Body of pancreas (tissue), 4 donors: ENCODE measurements around the gene ITPR2. TPM values are rescaled to one million over a fixed set of nuclear protein-coding genes. Genes with fewer than 3 reads are reported as not detected.

Experiments used
- ATAC-seq: fragments of 150-250 bp; one replicate; pipeline ENCODE4 v1.9.1; 2016
- DNase-seq, 4 donors: peaks; one replicate each; pipeline ENCODE4 v3.0.0-alpha.2; 2019
- H3K27ac ChIP-seq, 4 donors: fragments of 200-600 bp; sonication (generic); 1 replicate in 3 of 4; 2 replicates in 1 of 4; pipeline versions ENCODE4 v1.5.1 to v1.6.1; 2016 to 2019; ENCODE audit warnings: mild to moderate bottlenecking in 1 of 4, mixed read lengths in 1 of 4, moderate library complexity in 1 of 4
- H3K27me3 ChIP-seq, 2 donors: fragments of 200-600 bp; sonication (generic); one replicate each; pipeline ENCODE4 v1.6.0; 2016; ENCODE audit warnings: mild to moderate bottlenecking in 1 of 2
- H3K36me3 ChIP-seq, 2 donors: fragments of 200-600 bp; sonication (generic); replicated peaks in 1 of 2; 2 replicates each; pipeline ENCODE4 v1.5.1; 2016; ENCODE audit warnings: low read depth in 2 of 2; ENCODE audit not compliant: insufficient read depth in 1 of 2
- H3K4me1 ChIP-seq: fragments of 200-600 bp; sonication (generic); one replicate; pipeline ENCODE4 v1.6.0; 2016
- H3K4me3 ChIP-seq, 2 donors: fragments of 200-600 bp; sonication (generic); 1 replicate in 1 of 2; 2 replicates in 1 of 2; pipeline ENCODE4 v1.5.1; 2016 to 2019
- H3K9me3 ChIP-seq, 3 donors: fragments of 200-600 bp; sonication (generic); 1 replicate in 2 of 3; 2 replicates in 1 of 3; pipeline ENCODE4 v1.5.1; 2016
- POLR2A ChIP-seq, 3 donors: fragments of 450-650 bp; IDR thresholded peaks; one replicate each; pipeline ENCODE4 v1.6.1; 2016; ENCODE audit warnings: antibody characterized with exemption in 3 of 3, mild to moderate bottlenecking in 2 of 3
- WGBS, 2 donors: methylation state at CpG; one replicate each; pipeline ENCODE4 v1.1.5; 2017; 5-methylcytosine and 5-hydroxymethylcytosine counted together
- intact Hi-C: fragments of 100-400 bp; cut with DNase I; formaldehyde crosslinking; loops from one replicate; pipeline ENCODE4 v1.15.1; 2023
- total RNA-seq, 2 donors: library from RNA; depleted of rRNA; stranded (reverse); fragments of >200 nt; gene quantifications; one replicate each; pipeline ENCODE4 v1.1.0, GENCODE V29; 2016
- TF ChIP-seq, protein P1 (sequence below), 7 experiments: fragments of 450-650 bp in 4 of 7; fragments of 200-600 bp in 3 of 7; sonication (generic) in 3 of 7; IDR thresholded peaks; one replicate each; pipeline ENCODE4 v1.5.1; 2016 to 2019; ENCODE audit warnings: antibody characterized with exemption in 7 of 7

Gene ITPR2
- total RNA-seq, 2 donors from 2014 or later, result 37.4 to 92.9 TPM

GRCh38 chr12:26384536-26384935, 448.5 kb downstream of the ITPR2 start:
- 86 to 90% methylated on average over 1 of the region's 1 CpG for WGBS, 2 donors

GRCh38 chr12:26383041-26383440, 450.0 kb downstream of the ITPR2 start:
- H3K4me1 ChIP-seq, result no peaks in the 10 kb centered on the region
- ATAC-seq (no peak), DNase-seq (no peak)
- no peaks in the 10 kb centered on the region for H3K27me3 ChIP-seq
- H3K4me3 ChIP-seq, result no peak overlapping the region
- intact Hi-C loops, result no loop called here
- no peaks in the 10 kb centered on the region for H3K9me3 ChIP-seq
- no peaks in the 10 kb centered on the region for H3K36me3 ChIP-seq
- WGBS, 2 donors, result 89 to 92% methylated on average over 1 of the region's 1 CpG
- no peak overlapping the region for H3K27ac ChIP-seq
- TF ChIP-seq, protein P1, sequence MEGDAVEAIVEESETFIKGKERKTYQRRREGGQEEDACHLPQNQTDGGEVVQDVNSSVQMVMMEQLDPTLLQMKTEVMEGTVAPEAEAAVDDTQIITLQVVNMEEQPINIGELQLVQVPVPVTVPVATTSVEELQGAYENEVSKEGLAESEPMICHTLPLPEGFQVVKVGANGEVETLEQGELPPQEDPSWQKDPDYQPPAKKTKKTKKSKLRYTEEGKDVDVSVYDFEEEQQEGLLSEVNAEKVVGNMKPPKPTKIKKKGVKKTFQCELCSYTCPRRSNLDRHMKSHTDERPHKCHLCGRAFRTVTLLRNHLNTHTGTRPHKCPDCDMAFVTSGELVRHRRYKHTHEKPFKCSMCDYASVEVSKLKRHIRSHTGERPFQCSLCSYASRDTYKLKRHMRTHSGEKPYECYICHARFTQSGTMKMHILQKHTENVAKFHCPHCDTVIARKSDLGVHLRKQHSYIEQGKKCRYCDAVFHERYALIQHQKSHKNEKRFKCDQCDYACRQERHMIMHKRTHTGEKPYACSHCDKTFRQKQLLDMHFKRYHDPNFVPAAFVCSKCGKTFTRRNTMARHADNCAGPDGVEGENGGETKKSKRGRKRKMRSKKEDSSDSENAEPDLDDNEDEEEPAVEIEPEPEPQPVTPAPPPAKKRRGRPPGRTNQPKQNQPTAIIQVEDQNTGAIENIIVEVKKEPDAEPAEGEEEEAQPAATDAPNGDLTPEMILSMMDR (IDR thresholded peaks at IDR 0.05), result no peak
- no peak for TF ChIP-seq POLR2A (IDR thresholded peaks at IDR 0.05)

More at GRCh38 chr12:26384536-26384935, 448.5 kb downstream of the ITPR2 start:
- Histone ChIP-seq H3K9me3 (no peaks in the 10 kb centered on the region), H3K4me1 (no peaks in the 10 kb centered on the region), H3K27me3 (no peaks in the 10 kb centered on the region), H3K27ac (no peak overlapping the region), H3K4me3 (no peak overlapping the region), H3K36me3 (no peaks in the 10 kb centered on the region)
- no peak for TF ChIP-seq POLR2A (IDR thresholded peaks at IDR 0.05)
- TF ChIP-seq, protein P1 (IDR thresholded peaks at IDR 0.05), result no peak
- intact Hi-C loops, result no loop called here
- no peak for ATAC-seq
- no peak for DNase-seq

- no peaks in the 10 kb centered on the region for H3K4me1 ChIP-seq
- H3K9me3 ChIP-seq, result no peaks in the 10 kb centered on the region
- ATAC-seq (no peak), DNase-seq (no peak)
- no peaks in the 10 kb centered on the region for H3K36me3 ChIP-seq
- intact Hi-C loops, result no loop called here
- H3K27ac ChIP-seq, result no peak overlapping the region
- H3K4me3 ChIP-seq, result no peak overlapping the region
- H3K27me3 ChIP-seq, result no peaks in the 10 kb centered on the region
- TF ChIP-seq, protein P1 (IDR thresholded peaks at IDR 0.05), result no peak
- no peak for TF ChIP-seq POLR2A (IDR thresholded peaks at IDR 0.05)
- WGBS, 2 donors, result 73 to 77% methylated on average over 1 of the region's 1 CpG
These were observed 452.1 kb downstream of the ITPR2 start for GRCh38 chr12:26380897-26381296.

DNA sequence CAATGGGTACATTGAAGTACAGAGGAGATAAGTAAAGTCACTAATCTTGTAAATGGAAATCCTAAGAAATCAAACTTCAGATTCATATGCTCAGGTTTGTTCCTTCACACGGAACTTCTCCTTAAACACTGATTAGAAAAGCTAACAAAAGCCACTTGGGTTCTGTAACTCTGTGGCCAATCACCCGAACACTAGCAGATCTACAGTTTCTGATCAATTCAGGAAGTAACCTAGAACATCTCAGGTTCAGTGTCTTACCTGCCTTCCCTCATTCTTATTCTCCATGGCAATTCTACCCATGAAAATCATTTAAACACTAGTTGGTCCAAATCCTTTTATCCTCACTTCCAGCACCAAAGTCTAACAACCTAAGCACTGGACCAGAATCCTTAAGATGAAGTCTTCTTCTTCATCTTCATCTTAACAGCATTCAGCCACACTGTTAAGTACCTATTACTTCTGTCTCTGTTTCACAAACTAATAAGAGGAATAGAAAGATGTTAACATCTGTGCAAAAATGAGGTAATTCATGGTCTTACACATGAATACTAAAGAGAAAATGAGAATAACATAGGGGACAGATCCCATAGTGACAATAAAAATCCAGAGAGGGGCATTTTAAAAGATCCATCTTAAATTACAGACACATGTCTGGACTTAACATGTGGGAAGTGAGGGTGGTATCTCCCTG, 453.1 kb downstream of the ITPR2 start:
- DNase-seq (no peak), ATAC-seq (no peak)
- Histone ChIP-seq H3K4me1 (no peaks in the 10 kb centered on the region), H3K27ac (no peak overlapping the region), H3K36me3 (no peaks in the 10 kb centered on the region), H3K27me3 (no peaks in the 10 kb centered on the region), H3K4me3 (no peak overlapping the region), H3K9me3 (no peaks in the 10 kb centered on the region)
- 40 to 42% methylated on average over 2 of the region's 2 CpGs for WGBS, 2 donors
- no peak for TF ChIP-seq POLR2A (IDR thresholded peaks at IDR 0.05)
- TF ChIP-seq, protein P1 (IDR thresholded peaks at IDR 0.05), result no peak
- intact Hi-C loops, result no loop called here

- H3K36me3 ChIP-seq, result no peaks in the 10 kb centered on the region
- no peaks in the 10 kb centered on the region for H3K9me3 ChIP-seq
- no peak overlapping the region for H3K4me3 ChIP-seq
- DNase-seq (no peak), ATAC-seq (no peak)
- intact Hi-C loops, result no loop called here
- WGBS, 2 donors, result 65 to 84% methylated on average over 6 of the region's 6 CpGs
- H3K4me1 ChIP-seq, result no peaks in the 10 kb centered on the region
- TF ChIP-seq, protein P1 (IDR thresholded peaks at IDR 0.05), result no peak
- no peak for TF ChIP-seq POLR2A (IDR thresholded peaks at IDR 0.05)
- no peak overlapping the region for H3K27ac ChIP-seq
- no peaks in the 10 kb centered on the region for H3K27me3 ChIP-seq
These were observed 454.3 kb downstream of the ITPR2 start for GRCh38 chr12:26378711-26379110.
